ENCODE measurements around the gene PTPRA. TPM values are rescaled to one million over a fixed set of nuclear protein-coding genes. Genes with fewer than 3 reads are reported as not detected.

The PTPRA gene
- total RNA-seq, 1 experiment from 2014 or later = 45.2 TPM

DNA sequence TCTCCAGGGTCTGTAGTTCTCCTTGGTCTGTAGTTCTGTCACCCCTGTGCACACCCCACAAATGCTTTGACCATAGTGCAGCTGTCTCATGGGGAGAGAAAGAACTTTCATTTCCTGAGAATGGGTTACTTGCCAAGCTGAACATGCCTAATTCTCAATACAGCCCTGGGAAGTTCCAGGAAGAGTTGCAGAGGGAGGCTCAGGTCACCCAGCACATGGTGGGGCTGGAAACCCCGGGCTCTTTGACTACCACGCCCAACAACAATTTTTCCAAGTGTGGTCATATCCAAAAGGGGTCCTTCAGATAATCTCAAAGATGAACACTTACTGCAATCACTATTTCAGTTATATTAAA is 2.2 kb upstream of the PTPRA start:
- H2BK15ac ChIP-seq (ENCODE audit: low read depth, low read length) = no peak overlapping the region
- H4K20me1 ChIP-seq (ENCODE audit: control insufficient read depth, insufficient read depth, insufficient read length) = no peaks in the 10 kb centered on the region
- H2BK120ac ChIP-seq (ENCODE audit: low read depth, low read length, poor library complexity, severe bottlenecking) = no peak overlapping the region
- no peak overlapping the region for H3K4me3 Mint-ChIP-seq
- no peaks in the 10 kb centered on the region for H3K9me3 ChIP-seq (ENCODE audit: control insufficient read depth, low read depth, low read length)
- H2AK5ac ChIP-seq (ENCODE audit: insufficient read length, low read length) = no peak overlapping the region
- no peak overlapping the region for H4K91ac ChIP-seq (ENCODE audit: insufficient read length, low read depth, low read length)
- TF ChIP-seq, protein P1, sequence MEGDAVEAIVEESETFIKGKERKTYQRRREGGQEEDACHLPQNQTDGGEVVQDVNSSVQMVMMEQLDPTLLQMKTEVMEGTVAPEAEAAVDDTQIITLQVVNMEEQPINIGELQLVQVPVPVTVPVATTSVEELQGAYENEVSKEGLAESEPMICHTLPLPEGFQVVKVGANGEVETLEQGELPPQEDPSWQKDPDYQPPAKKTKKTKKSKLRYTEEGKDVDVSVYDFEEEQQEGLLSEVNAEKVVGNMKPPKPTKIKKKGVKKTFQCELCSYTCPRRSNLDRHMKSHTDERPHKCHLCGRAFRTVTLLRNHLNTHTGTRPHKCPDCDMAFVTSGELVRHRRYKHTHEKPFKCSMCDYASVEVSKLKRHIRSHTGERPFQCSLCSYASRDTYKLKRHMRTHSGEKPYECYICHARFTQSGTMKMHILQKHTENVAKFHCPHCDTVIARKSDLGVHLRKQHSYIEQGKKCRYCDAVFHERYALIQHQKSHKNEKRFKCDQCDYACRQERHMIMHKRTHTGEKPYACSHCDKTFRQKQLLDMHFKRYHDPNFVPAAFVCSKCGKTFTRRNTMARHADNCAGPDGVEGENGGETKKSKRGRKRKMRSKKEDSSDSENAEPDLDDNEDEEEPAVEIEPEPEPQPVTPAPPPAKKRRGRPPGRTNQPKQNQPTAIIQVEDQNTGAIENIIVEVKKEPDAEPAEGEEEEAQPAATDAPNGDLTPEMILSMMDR (conservative IDR thresholded peaks at IDR 0.05) = no peak
- no peak overlapping the region for H3K23ac ChIP-seq (ENCODE audit: insufficient read length, low read depth, low read length)
- no peak overlapping the region for H3K18ac ChIP-seq (ENCODE audit: insufficient read length, low read depth, low read length)
- no peaks in the 10 kb centered on the region for H3K9me3 Mint-ChIP-seq
- no peak overlapping the region for H2AFZ ChIP-seq (ENCODE audit: low read length)
- H3K9ac ChIP-seq (ENCODE audit: extremely low read depth, insufficient read length, low read length) = no peak overlapping the region
- H3K14ac ChIP-seq (ENCODE audit: insufficient read depth, low read length) = no peak overlapping the region
- H3K27ac Mint-ChIP-seq = no peak overlapping the region
- H3K27ac ChIP-seq (ENCODE audit: insufficient read length, low read depth, low read length) = no peak overlapping the region
- H3T11ph ChIP-seq (ENCODE audit: low read length) = no peak overlapping the region
- H3K27me3 Mint-ChIP-seq (ENCODE audit: low read depth) = peaks cover 28% of the 10 kb centered on the region
- peaks cover 24 to 30% of the 10 kb centered on the region in 2 experiments for H3K4me1 Mint-ChIP-seq
- H3K36me3 Mint-ChIP-seq (ENCODE audit: insufficient read depth in 1 of 3, low read depth in 3 of 3) = peaks cover 0 to 8% (median 6%) of the 10 kb centered on the region in 3 experiments; a peak in 4 of 7 replicates
- no peak overlapping the region for H3K56ac ChIP-seq (ENCODE audit: insufficient read length, low read depth, low read length)
- no peak overlapping the region for H2BK12ac ChIP-seq (ENCODE audit: insufficient read length, low read depth, low read length)
- no peak overlapping the region for H3K4ac ChIP-seq (ENCODE audit: low read depth, low read length)
- H3K4me2 ChIP-seq (ENCODE audit: insufficient read depth, insufficient read length, low read length) = no peak overlapping the region
- H3K79me2 ChIP-seq (ENCODE audit: insufficient read depth, low read length) = peaks cover 3% of the 10 kb centered on the region; the same call in 1 of the 2 replicates
- no peak overlapping the region for H2BK5ac ChIP-seq (ENCODE audit: insufficient read length, low read length)
- H3K79me1 ChIP-seq (ENCODE audit: insufficient read depth, low read depth, low read length, poor library complexity, severe bottlenecking) = peaks cover 7% of the 10 kb centered on the region
- H3K27me3 ChIP-seq (ENCODE audit: insufficient read depth, low read length) = peaks cover 2% of the 10 kb centered on the region; the same call in 1 of the 2 replicates
- no peak for DNase-seq
- 0 out of 2 replicates have a peak, but pooled peaks cover 3% of the 10 kb centered on the region for H3K4me1 ChIP-seq (ENCODE audit: insufficient read depth, low read length)
- H4K8ac ChIP-seq (replicated peaks; ENCODE audit: insufficient read length, low read depth, low read length) = no peak overlapping the region
- no CpG with 5 or more reads among the region's 2 CpGs for WGBS (ENCODE audit: extremely low coverage, insufficient read length, low lambda C conversion rate)
- no peak overlapping the region for H4K5ac ChIP-seq (ENCODE audit: insufficient read length, low read depth, low read length)
- peaks cover 18% of the 10 kb centered on the region for H3K23me2 ChIP-seq (ENCODE audit: insufficient read length, low read depth, low read length, poor library complexity, severe bottlenecking)
- no peak overlapping the region for H2BK20ac ChIP-seq (ENCODE audit: low read depth, low read length, poor library complexity, severe bottlenecking)
